A673 (cell line): ENCODE data around the gene CDRT15L2. TPM values are rescaled to one million over a fixed set of nuclear protein-coding genes. Genes with fewer than 3 reads are reported as not detected.
"Not testable (repeated sequence)": the region's sequence is repeated elsewhere in the genome, so short reads cannot be mapped to it uniquely, and the experiment has no call there.

Source experiments
- BruUV-seq: library from RNA; stranded (reverse); fragments of 400-500 nt; replicated peaks from 2 replicates; lab custom pipeline; 2021; lab: Mats Ljungman, UMichigan
- CTCF ChIA-PET: fragments of 300-600 bp; sonication (Branson Sonifier 250); formaldehyde crosslinking; loops from one replicate; lab custom pipeline; 2022; ENCODE audit warnings: antibody characterized with exemption; lab: Charles Lee
- POLR2A ChIA-PET: fragments of 300-600 bp; sonication (Branson Sonifier 250); formaldehyde crosslinking; loops from one replicate; lab custom pipeline; 2022; ENCODE audit warnings: antibody characterized with exemption; ENCODE audit not compliant: low non-redundant PET; lab: Charles Lee
- DNase-seq: peaks from one replicate; pipeline ENCODE4 v3.0.0-alpha.2; 2015; ENCODE audit warnings: low spot score
- H3K27ac ChIP-seq: fragments of 200-600 bp; sonication (generic); 2 replicates; pipeline ENCODE4 v1.5.1; 2016; ENCODE audit warnings: mixed run types, low read depth, mild to moderate bottlenecking, mixed read lengths, antibody characterized with exemption, low read length; ENCODE audit not compliant: poor library complexity, severe bottlenecking
- H3K27me3 ChIP-seq: fragments of 200-600 bp; sonication (generic); replicated peaks from 2 replicates; pipeline ENCODE4 v1.6.1; 2017; ENCODE audit warnings: mixed run types, low read depth, mild to moderate bottlenecking, mixed read lengths, antibody characterized with exemption, low read length; ENCODE audit not compliant: insufficient read depth, poor library complexity
- H3K36me3 ChIP-seq: fragments of 200-600 bp; sonication (generic); 2 replicates; pipeline ENCODE4 v1.6.1; 2016; ENCODE audit warnings: mixed run types, mild to moderate bottlenecking, mixed read lengths, antibody characterized with exemption, low read length; ENCODE audit not compliant: insufficient read depth, poor library complexity, severe bottlenecking
- H3K4me1 ChIP-seq: fragments of 200-600 bp; sonication (generic); 2 replicates; pipeline ENCODE4 v1.6.1; 2017; ENCODE audit warnings: mixed run types, mild to moderate bottlenecking, mixed read lengths, antibody characterized with exemption, low read length; ENCODE audit not compliant: insufficient read depth, poor library complexity, severe bottlenecking
- H3K4me3 ChIP-seq: fragments of 200-600 bp; sonication (generic); 2 replicates; pipeline ENCODE4 v1.5.1; 2016; ENCODE audit warnings: low read depth, mixed run types, mild to moderate bottlenecking, mixed read lengths, low read length; ENCODE audit not compliant: poor library complexity, severe bottlenecking
- H3K9me3 ChIP-seq: fragments of 200-600 bp; sonication (generic); 2 replicates; pipeline ENCODE4 v1.6.1; 2016; ENCODE audit warnings: mixed run types, low read depth, mild to moderate bottlenecking, mixed read lengths, antibody characterized with exemption, low read length; ENCODE audit not compliant: poor library complexity, severe bottlenecking
- CTCF ChIP-seq: fragments of 300-800, 200-600 bp; sonication (generic); conservative IDR thresholded peaks from 2 replicates; pipeline ENCODE4 v1.5.1; 2017; ENCODE audit warnings: low read depth, mild to moderate bottlenecking, antibody characterized with exemption, low read length, moderate library complexity, mixed read lengths
- EZH2 ChIP-seq: fragments of 200-600 bp; sonication (generic); IDR thresholded peaks from 2 replicates; pipeline ENCODE4 v1.6.1; 2017; ENCODE audit warnings: borderline replicate concordance, low read depth, mild to moderate bottlenecking, mixed read lengths, antibody characterized with exemption, low read length; ENCODE audit not compliant: poor library complexity, severe bottlenecking
- intact Hi-C: fragments of 100-400 bp; cut with micrococcal nuclease; formaldehyde crosslinking; loops from one replicate; pipeline ENCODE4 v1.10.0; 2022; ENCODE audit not compliant: unreplicated experiment
- total RNA-seq: library from RNA; stranded (reverse); gene quantifications from 2 replicates; pipeline ENCODE4 v1.2.3, GENCODE V29; 2021

CDRT15L2 gene
- total RNA-seq, 1 experiment from 2014 or later: not detected

GRCh38 chr17:20613248-20613647, 33.7 kb downstream of the CDRT15L2 start:
- POLR2A ChIA-PET: no interaction called here
- no peak for DNase-seq
- no TSS peak for BruUV-seq

GRCh38 chr17:20613905-20614304, 34.4 kb downstream of the CDRT15L2 start:
- ChIA-PET POLR2A (no interaction called here), CTCF (no interaction called here)
- no peaks in the 10 kb centered on the region for H3K9me3 ChIP-seq
- H3K27ac ChIP-seq: no peak overlapping the region
- DNase-seq: no peak
- no peak overlapping the region for H3K4me3 ChIP-seq
- H3K36me3 ChIP-seq: no peaks in the 10 kb centered on the region
- H3K27me3 ChIP-seq: no peaks in the 10 kb centered on the region
- no peaks in the 10 kb centered on the region for H3K4me1 ChIP-seq
- intact Hi-C loops: no loop called here
- no peak for TF ChIP-seq EZH2
- no TSS peak for BruUV-seq

More at GRCh38 chr17:20613248-20613647, 33.7 kb downstream of the CDRT15L2 start:
- intact Hi-C loops: no loop called here
- Histone ChIP-seq H3K4me3 (no peak overlapping the region), H3K27ac (no peak overlapping the region), H3K9me3 (no peaks in the 10 kb centered on the region), H3K36me3 (no peaks in the 10 kb centered on the region), H3K27me3 (no peaks in the 10 kb centered on the region), H3K4me1 (no peaks in the 10 kb centered on the region)
- CTCF ChIA-PET: no interaction called here
- no peak for TF ChIP-seq EZH2
- TF ChIP-seq CTCF: no peak

- H3K27ac ChIP-seq, BruUV-seq, H3K9me3 ChIP-seq, H3K27me3 ChIP-seq, DNase-seq, H3K4me1 ChIP-seq, H3K36me3 ChIP-seq, H3K4me3 ChIP-seq, intact Hi-C loops, POLR2A ChIA-PET, CTCF ChIA-PET: not testable (repeated sequence)
Observed at GRCh38 chr17:20615461-20615860, 35.9 kb downstream of the CDRT15L2 start.

Other genes with a start within 250 kb of the CDRT15L2 start
- gene LGALS9B, start 112.2 kb upstream of the CDRT15L2 start, total RNA-seq: not detected in 2 replicates